Activated CD8-positive, alpha-beta T cell treated with anti-CD3 and anti-CD28 coated beads for 36 hours (primary cell): Measurements from ENCODE around the gene ATP6V0B. TPM values are rescaled to one million over a fixed set of nuclear protein-coding genes. Genes with fewer than 3 reads are reported as not detected.

Source experiments
- ATAC-seq: fragments of 200-7000 bp; cut with Tn5 transposase; one replicate; pipeline ENCODE4 v1.10.0; 2021; ENCODE audit warnings: mild to moderate bottlenecking, moderate library complexity
- CTCF ChIA-PET: fragments of 350-600 bp; sonication (Branson Sonifier 250); formaldehyde crosslinking; loops from one replicate; lab custom pipeline; 2021; ENCODE audit warnings: antibody characterized with exemption; lab: Charles Lee
- POLR2A ChIA-PET: fragments of 350-600 bp; sonication (Branson Sonifier 250); formaldehyde crosslinking; loops from one replicate; lab custom pipeline; 2021; ENCODE audit warnings: antibody characterized with exemption; lab: Charles Lee
- DNase-seq: peaks from one replicate; pipeline ENCODE4 v3.0.0-alpha.2; 2020
- H3K27ac Mint-ChIP-seq: one replicate; pipeline ENCODE4 v1.8.0; 2021; ENCODE audit warnings: mild to moderate bottlenecking, mixed read lengths
- H3K27me3 Mint-ChIP-seq: one replicate; pipeline ENCODE4 v1.8.0; 2021; ENCODE audit warnings: mixed read lengths
- H3K36me3 Mint-ChIP-seq: one replicate; pipeline ENCODE4 v1.8.0; 2021; ENCODE audit warnings: low read depth, mixed read lengths
- H3K4me1 Mint-ChIP-seq: one replicate; pipeline ENCODE4 v1.8.0; 2021; ENCODE audit warnings: low read depth, mixed read lengths
- H3K4me3 Mint-ChIP-seq: one replicate; pipeline ENCODE4 v1.8.0; 2021; ENCODE audit warnings: mild to moderate bottlenecking, moderate library complexity, mixed read lengths
- H3K9me3 Mint-ChIP-seq: one replicate; pipeline ENCODE4 v1.8.0; 2021; ENCODE audit warnings: mixed read lengths
- CTCF ChIP-seq: fragments of 200-600 bp; IDR thresholded peaks from one replicate; pipeline ENCODE4 v1.8.0; 2022; ENCODE audit warnings: antibody characterized with exemption, mild to moderate bottlenecking
- intact Hi-C: fragments of 100-400 bp; cut with micrococcal nuclease; formaldehyde crosslinking; loops from one replicate; pipeline ENCODE4 v1.10.0; 2022
- total RNA-seq, 2 experiments: library from RNA; stranded (reverse); gene quantifications; one replicate each; pipeline ENCODE4 v1.2.3, GENCODE V29; 2021

The ATP6V0B gene
- total RNA-seq, 2 experiments from 2014 or later, result 67.6 to 75.5 TPM

GRCh38 chr1:43960798-43961197 lies 14.0 kb upstream of the ATP6V0B start:
- ATAC-seq, result no peak
- no peaks in the 10 kb centered on the region for H3K27me3 Mint-ChIP-seq
- no peaks in the 10 kb centered on the region for H3K9me3 Mint-ChIP-seq
- intact Hi-C loops, result no loop called here
- TF ChIP-seq CTCF, result no peak
- ChIA-PET CTCF (no interaction called here), POLR2A (no interaction called here)
- DNase-seq, result no peak
- H3K4me3 Mint-ChIP-seq, result no peak overlapping the region
- H3K4me1 Mint-ChIP-seq, result no peaks in the 10 kb centered on the region
- no peak overlapping the region for H3K27ac Mint-ChIP-seq
- peaks cover 2% of the 10 kb centered on the region for H3K36me3 Mint-ChIP-seq

GRCh38 chr1:43961692-43962091 lies 13.1 kb upstream of the ATP6V0B start:
- ATAC-seq, result no peak
- Mint-ChIP-seq H3K4me1 (no peaks in the 10 kb centered on the region), H3K36me3 (peaks cover 2% of the 10 kb centered on the region), H3K27ac (no peak overlapping the region), H3K27me3 (no peaks in the 10 kb centered on the region), H3K9me3 (no peaks in the 10 kb centered on the region), H3K4me3 (no peak overlapping the region)
- ChIA-PET CTCF (no interaction called here), POLR2A (no interaction called here)
- TF ChIP-seq CTCF, result no peak
- no peak for DNase-seq
- intact Hi-C loops, result no loop called here

- Mint-ChIP-seq H3K27ac (no peak overlapping the region), H3K4me3 (no peak overlapping the region), H3K4me1 (no peaks in the 10 kb centered on the region), H3K27me3 (no peaks in the 10 kb centered on the region), H3K36me3 (peaks cover 2% of the 10 kb centered on the region), H3K9me3 (no peaks in the 10 kb centered on the region)
- ChIA-PET CTCF (interaction anchor here (2.1 kb wide), 1 partner anchor 27 kb away, joined by 7 read pairs; no protein-coding TSS in a partner anchor), POLR2A (no interaction called here)
- TF ChIP-seq CTCF, result no peak
- intact Hi-C loops, result no loop called here
- no peak for DNase-seq
- no peak for ATAC-seq
Observed at GRCh38 chr1:43962324-43962723, 12.4 kb upstream of the ATP6V0B start.

- POLR2A ChIA-PET, result interaction anchor here (1.1 kb wide), 1 partner anchor 14 kb away, joined by 3 read pairs; no protein-coding TSS in a partner anchor
- no peaks in the 10 kb centered on the region for H3K4me1 Mint-ChIP-seq
- CTCF ChIA-PET, result interaction anchor here (2.1 kb wide), 1 partner anchor 28 kb away, joined by 7 read pairs; no protein-coding TSS in a partner anchor
- no peaks in the 10 kb centered on the region for H3K9me3 Mint-ChIP-seq
- H3K4me3 Mint-ChIP-seq, result no peak overlapping the region
- ATAC-seq (no peak), DNase-seq (no peak)
- intact Hi-C loops, result no loop called here
- H3K27ac Mint-ChIP-seq, result no peak overlapping the region
- TF ChIP-seq CTCF, result no peak
- H3K36me3 Mint-ChIP-seq, result peaks cover 2% of the 10 kb centered on the region
- no peaks in the 10 kb centered on the region for H3K27me3 Mint-ChIP-seq
Observed at GRCh38 chr1:43963006-43963405, 11.8 kb upstream of the ATP6V0B start.

- no peak for DNase-seq
- Mint-ChIP-seq H3K36me3 (no peaks in the 10 kb centered on the region), H3K9me3 (no peaks in the 10 kb centered on the region), H3K4me1 (no peaks in the 10 kb centered on the region), H3K27ac (no peak overlapping the region), H3K27me3 (no peaks in the 10 kb centered on the region), H3K4me3 (no peak overlapping the region)
- ATAC-seq, result no peak
- ChIA-PET CTCF (interaction anchor here (2.1 kb wide), 1 partner anchor 29 kb away, joined by 7 read pairs; no protein-coding TSS in a partner anchor), POLR2A (interaction anchor here (0.6 to 1.4 kb wide), 4 partner anchors 11 to 24 kb away, joined by 3 to 4 read pairs (median 4); partner anchors contain the start of genes ATP6V0B and IPO13)
- intact Hi-C loops, result no loop called here
- TF ChIP-seq CTCF, result no peak
Observed at GRCh38 chr1:43963890-43964289, 10.9 kb upstream of the ATP6V0B start.
